ENCODE results near the gene SAMD1. TPM values are rescaled to one million over a fixed set of nuclear protein-coding genes. Genes with fewer than 3 reads are reported as not detected.

SAMD1 gene
- total and polyA plus RNA-seq, 9 of the 15 experiments (the other 6 are each of a cell fraction or from before 2014, with no cell fraction given), result 2.9 to 96.0 (median 43.5) TPM

- TF ChIP-seq ZNF184 (CRISPR knock-in tag; IDR thresholded peaks at IDR 0.05), result no peak
- TF ChIP-seq GATAD2B (IDR thresholded peaks at IDR 0.05; ENCODE audit: borderline replicate concordance), result no peak
- TF ChIP-seq HNRNPH1 (optimal IDR thresholded peaks at IDR 0.05; ENCODE audit: low read depth, low read length), result no peak
- no peak for TF ChIP-seq ZC3H4 (CRISPR knock-in tag; IDR thresholded peaks at IDR 0.05; ENCODE audit: borderline replicate concordance)
- no peak for TF ChIP-seq SREBF2 (CRISPR knock-in tag; IDR thresholded peaks at IDR 0.05)
- TF ChIP-seq MTA3 (IDR thresholded peaks at IDR 0.05; ENCODE audit: borderline replicate concordance), result peak; percentile 76; the same call in 1 of the 2 replicates
- TF ChIP-seq, protein P1, sequence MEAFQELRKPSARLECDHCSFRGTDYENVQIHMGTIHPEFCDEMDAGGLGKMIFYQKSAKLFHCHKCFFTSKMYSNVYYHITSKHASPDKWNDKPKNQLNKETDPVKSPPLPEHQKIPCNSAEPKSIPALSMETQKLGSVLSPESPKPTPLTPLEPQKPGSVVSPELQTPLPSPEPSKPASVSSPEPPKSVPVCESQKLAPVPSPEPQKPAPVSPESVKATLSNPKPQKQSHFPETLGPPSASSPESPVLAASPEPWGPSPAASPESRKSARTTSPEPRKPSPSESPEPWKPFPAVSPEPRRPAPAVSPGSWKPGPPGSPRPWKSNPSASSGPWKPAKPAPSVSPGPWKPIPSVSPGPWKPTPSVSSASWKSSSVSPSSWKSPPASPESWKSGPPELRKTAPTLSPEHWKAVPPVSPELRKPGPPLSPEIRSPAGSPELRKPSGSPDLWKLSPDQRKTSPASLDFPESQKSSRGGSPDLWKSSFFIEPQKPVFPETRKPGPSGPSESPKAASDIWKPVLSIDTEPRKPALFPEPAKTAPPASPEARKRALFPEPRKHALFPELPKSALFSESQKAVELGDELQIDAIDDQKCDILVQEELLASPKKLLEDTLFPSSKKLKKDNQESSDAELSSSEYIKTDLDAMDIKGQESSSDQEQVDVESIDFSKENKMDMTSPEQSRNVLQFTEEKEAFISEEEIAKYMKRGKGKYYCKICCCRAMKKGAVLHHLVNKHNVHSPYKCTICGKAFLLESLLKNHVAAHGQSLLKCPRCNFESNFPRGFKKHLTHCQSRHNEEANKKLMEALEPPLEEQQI (IDR thresholded peaks at IDR 0.05), result no peak
- no peak for TF ChIP-seq CHD1 (IDR thresholded peaks at IDR 0.05; ENCODE audit: low read length)
- TF ChIP-seq CEBPG (CRISPR knock-in tag; IDR thresholded peaks at IDR 0.05), result no peak
- no peak for TF ChIP-seq CEBPG (tag; conservative IDR thresholded peaks at IDR 0.05 in 1 of 2, IDR thresholded peaks at IDR 0.05 in 1 of 2)
- no peak for TF ChIP-seq MXI1 (IDR thresholded peaks at IDR 0.05; ENCODE audit: low read depth, low read length)
- no peak for TF ChIP-seq MTA2 (IDR thresholded peaks at IDR 0.05; ENCODE audit: low read depth)
- TF ChIP-seq USF2 (CRISPR knock-in tag; IDR thresholded peaks at IDR 0.05), result no peak
- TF ChIP-seq DEAF1 (CRISPR knock-in tag; IDR thresholded peaks at IDR 0.05), result peak; percentile 91
- peak; percentile 98 for TF ChIP-seq L3MBTL2 (IDR thresholded peaks at IDR 0.05)
- no peak for TF ChIP-seq SMARCC2 (IDR thresholded peaks at IDR 0.05; ENCODE audit: low read depth)
- TF ChIP-seq, protein P2, sequence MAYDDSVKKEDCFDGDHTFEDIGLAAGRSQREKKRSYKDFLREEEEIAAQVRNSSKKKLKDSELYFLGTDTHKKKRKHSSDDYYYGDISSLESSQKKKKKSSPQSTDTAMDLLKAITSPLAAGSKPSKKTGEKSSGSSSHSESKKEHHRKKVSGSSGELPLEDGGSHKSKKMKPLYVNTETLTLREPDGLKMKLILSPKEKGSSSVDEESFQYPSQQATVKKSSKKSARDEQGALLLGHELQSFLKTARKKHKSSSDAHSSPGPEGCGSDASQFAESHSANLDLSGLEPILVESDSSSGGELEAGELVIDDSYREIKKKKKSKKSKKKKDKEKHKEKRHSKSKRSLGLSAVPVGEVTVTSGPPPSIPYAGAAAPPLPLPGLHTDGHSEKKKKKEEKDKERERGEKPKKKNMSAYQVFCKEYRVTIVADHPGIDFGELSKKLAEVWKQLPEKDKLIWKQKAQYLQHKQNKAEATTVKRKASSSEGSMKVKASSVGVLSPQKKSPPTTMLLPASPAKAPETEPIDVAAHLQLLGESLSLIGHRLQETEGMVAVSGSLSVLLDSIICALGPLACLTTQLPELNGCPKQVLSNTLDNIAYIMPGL (CRISPR knock-in tag; IDR thresholded peaks at IDR 0.05), result no peak; the same call in 1 of the 2 replicates
- TF ChIP-seq, protein P3, sequence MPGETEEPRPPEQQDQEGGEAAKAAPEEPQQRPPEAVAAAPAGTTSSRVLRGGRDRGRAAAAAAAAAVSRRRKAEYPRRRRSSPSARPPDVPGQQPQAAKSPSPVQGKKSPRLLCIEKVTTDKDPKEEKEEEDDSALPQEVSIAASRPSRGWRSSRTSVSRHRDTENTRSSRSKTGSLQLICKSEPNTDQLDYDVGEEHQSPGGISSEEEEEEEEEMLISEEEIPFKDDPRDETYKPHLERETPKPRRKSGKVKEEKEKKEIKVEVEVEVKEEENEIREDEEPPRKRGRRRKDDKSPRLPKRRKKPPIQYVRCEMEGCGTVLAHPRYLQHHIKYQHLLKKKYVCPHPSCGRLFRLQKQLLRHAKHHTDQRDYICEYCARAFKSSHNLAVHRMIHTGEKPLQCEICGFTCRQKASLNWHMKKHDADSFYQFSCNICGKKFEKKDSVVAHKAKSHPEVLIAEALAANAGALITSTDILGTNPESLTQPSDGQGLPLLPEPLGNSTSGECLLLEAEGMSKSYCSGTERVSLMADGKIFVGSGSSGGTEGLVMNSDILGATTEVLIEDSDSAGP (CRISPR knock-in tag; IDR thresholded peaks at IDR 0.05), result no peak
- no peak for TF ChIP-seq ZNF197 (CRISPR knock-in tag; IDR thresholded peaks at IDR 0.05; ENCODE audit: low read depth)
These were observed 46.1 kb upstream of the SAMD1 start, which contains the start of gene ASF1B (continued) for GRCh38 chr19:14136509-14137281.
